GM21825 (cell line): ENCODE results near the gene MAMDC4.
"Not testable (repeated sequence)": the region's sequence is repeated elsewhere in the genome, so short reads cannot be mapped to it uniquely, and the experiment has no call there.

Experiments used
- ATAC-seq: cut with Tn5 transposase; IDR thresholded peaks from one replicate; pipeline ENCODE4 v1.9.1; 2021; ENCODE audit warnings: mild to moderate bottlenecking, moderate library complexity; ENCODE audit not compliant: unreplicated experiment

The MAMDC4 gene

GRCh38 chr9:136860529-136860928 lies 8.4 kb downstream of the MAMDC4 start:
- no peak for ATAC-seq

- ATAC-seq = no peak
Measured at GRCh38 chr9:136860933-136861873, 9.1 kb downstream of the MAMDC4 start.

- ATAC-seq = no peak
Measured at GRCh38 chr9:136861874-136862457, 9.8 kb downstream of the MAMDC4 start.

- ATAC-seq = no peak
Measured at GRCh38 chr9:136862849-136863622, 10.9 kb downstream of the MAMDC4 start.

GRCh38 chr9:136863623-136864273 lies 11.6 kb downstream of the MAMDC4 start:
- ATAC-seq = no peak

GRCh38 chr9:136865041-136865767 lies 13.1 kb downstream of the MAMDC4 start:
- no peak for ATAC-seq

- no peak for ATAC-seq
Measured at GRCh38 chr9:136865768-136866103, 13.6 kb downstream of the MAMDC4 start.

- not testable (repeated sequence) for ATAC-seq
Measured at GRCh38 chr9:136866898-136867421, 14.8 kb downstream of the MAMDC4 start.

GRCh38 chr9:136867480-136867879 lies 15.3 kb downstream of the MAMDC4 start:
- no peak for ATAC-seq

GRCh38 chr9:136867917-136868316 lies 15.8 kb downstream of the MAMDC4 start:
- ATAC-seq = no peak

GRCh38 chr9:136868644-136869043 lies 16.5 kb downstream of the MAMDC4 start:
- no peak for ATAC-seq

- ATAC-seq = not testable (repeated sequence)
Measured at GRCh38 chr9:136869611-136870010, 17.5 kb downstream of the MAMDC4 start.

GRCh38 chr9:136875155-136875554 lies 23.0 kb downstream of the MAMDC4 start:
- ATAC-seq = no peak

GRCh38 chr9:136876476-136876875 lies 24.3 kb downstream of the MAMDC4 start:
- no peak for ATAC-seq

- no peak for ATAC-seq
Measured at GRCh38 chr9:136880651-136881050, 28.5 kb downstream of the MAMDC4 start.

- ATAC-seq = peak; percentile 30
Measured at GRCh38 chr9:136881691-136882108, 29.6 kb downstream of the MAMDC4 start.

- peak; percentile 36 for ATAC-seq
Measured at GRCh38 chr9:136882109-136882946, 30.2 kb downstream of the MAMDC4 start.

GRCh38 chr9:136882947-136883283 lies 30.8 kb downstream of the MAMDC4 start:
- not testable (repeated sequence) for ATAC-seq

- not testable (repeated sequence) for ATAC-seq
Measured at GRCh38 chr9:136883670-136884069, 31.5 kb downstream of the MAMDC4 start.
